ENCODE results near the gene ZMIZ2. TPM values are rescaled to one million over a fixed set of nuclear protein-coding genes. Genes with fewer than 3 reads are reported as not detected.
"Not testable (repeated sequence)": the region's sequence is repeated elsewhere in the genome, so short reads cannot be mapped to it uniquely, and the experiment has no call there.

Gene ZMIZ2
- 105 TPM in 2 replicates for total RNA-seq

- no peaks in the 10 kb centered on the region for H3K9me3 Mint-ChIP-seq
- peak within 1 kb of the TSS; percentile 94 for H3K27ac Mint-ChIP-seq
- peak; percentile 87 for DNase-seq (ENCODE audit: low spot score)
- peak within 1 kb of the TSS; percentile 85 for H3K4me3 Mint-ChIP-seq (ENCODE audit: low read depth)
- no peaks in the 10 kb centered on the region for H3K27me3 Mint-ChIP-seq (ENCODE audit: low read depth)
- peaks cover 20% of the 10 kb centered on the region for H3K36me3 Mint-ChIP-seq (ENCODE audit: low read depth)
- peaks cover 31% of the 10 kb centered on the region for H3K4me1 Mint-ChIP-seq (ENCODE audit: low read depth)
- intact Hi-C loops (cut with micrococcal nuclease) = loop anchor here (1.0 kb wide), 4 partner anchors 13 to 166 kb away; partner anchors contain the start of genes OGDH, PPIA and TMED4
These were observed at the start of gene ZMIZ2 for GRCh38 chr7:44748045-44748947. Gene ZMIZ2, plus strand, starts transcription at chr7:44748847. Its CDS starts 7,403 bp downstream, at chr7:44756250.

- DNase-seq (ENCODE audit: low spot score); H3K4me3 Mint-ChIP-seq (ENCODE audit: low read depth); H3K27ac Mint-ChIP-seq; H3K4me1 Mint-ChIP-seq (ENCODE audit: low read depth); H3K9me3 Mint-ChIP-seq; intact Hi-C loops (cut with micrococcal nuclease); H3K27me3 Mint-ChIP-seq (ENCODE audit: low read depth): not testable (repeated sequence)
- peaks cover 86% of the 10 kb centered on the region for H3K36me3 Mint-ChIP-seq (ENCODE audit: low read depth)
These were observed 49.0 kb upstream of the ZMIZ2 start for GRCh38 chr7:44699598-44699997.

GRCh38 chr7:44700322-44700721 lies 48.3 kb upstream of the ZMIZ2 start:
- H3K4me3 Mint-ChIP-seq (ENCODE audit: low read depth) = no peak overlapping the region
- no peak overlapping the region for H3K27ac Mint-ChIP-seq
- DNase-seq (ENCODE audit: low spot score) = no peak
- intact Hi-C loops (cut with micrococcal nuclease) = no loop called here
- H3K4me1 Mint-ChIP-seq (ENCODE audit: low read depth) = no peaks in the 10 kb centered on the region
- H3K27me3 Mint-ChIP-seq (ENCODE audit: low read depth) = no peaks in the 10 kb centered on the region
- H3K9me3 Mint-ChIP-seq = peaks cover 4% of the 10 kb centered on the region
- H3K36me3 Mint-ChIP-seq (ENCODE audit: low read depth) = peaks cover 85% of the 10 kb centered on the region

- DNase-seq (ENCODE audit: low spot score); intact Hi-C loops (cut with micrococcal nuclease); H3K27me3 Mint-ChIP-seq (ENCODE audit: low read depth); H3K4me1 Mint-ChIP-seq (ENCODE audit: low read depth); H3K27ac Mint-ChIP-seq; H3K4me3 Mint-ChIP-seq (ENCODE audit: low read depth); H3K9me3 Mint-ChIP-seq: not testable (repeated sequence)
- H3K36me3 Mint-ChIP-seq (ENCODE audit: low read depth) = peaks cover 73% of the 10 kb centered on the region
These were observed 45.3 kb upstream of the ZMIZ2 start for GRCh38 chr7:44703391-44703790.

- no peak overlapping the region for H3K27ac Mint-ChIP-seq
- no peaks in the 10 kb centered on the region for H3K4me1 Mint-ChIP-seq (ENCODE audit: low read depth)
- H3K9me3 Mint-ChIP-seq = no peaks in the 10 kb centered on the region
- DNase-seq (ENCODE audit: low spot score) = no peak
- intact Hi-C loops (cut with micrococcal nuclease) = no loop called here
- peaks cover 68% of the 10 kb centered on the region for H3K36me3 Mint-ChIP-seq (ENCODE audit: low read depth)
- H3K27me3 Mint-ChIP-seq (ENCODE audit: low read depth) = no peaks in the 10 kb centered on the region
- H3K4me3 Mint-ChIP-seq (ENCODE audit: low read depth) = no peak overlapping the region
These were observed 44.7 kb upstream of the ZMIZ2 start for GRCh38 chr7:44703921-44704320.

GRCh38 chr7:44705434-44705833 lies 43.2 kb upstream of the ZMIZ2 start:
- Mint-ChIP-seq H3K36me3 (ENCODE audit: low read depth) (peaks cover 66% of the 10 kb centered on the region), H3K4me3 (ENCODE audit: low read depth) (no peak overlapping the region), H3K9me3 (no peaks in the 10 kb centered on the region), H3K27me3 (ENCODE audit: low read depth) (no peaks in the 10 kb centered on the region), H3K27ac (no peak overlapping the region), H3K4me1 (ENCODE audit: low read depth) (no peaks in the 10 kb centered on the region)
- no peak for DNase-seq (ENCODE audit: low spot score)
- intact Hi-C loops (cut with micrococcal nuclease) = no loop called here

GRCh38 chr7:44706788-44707557 lies 41.7 kb upstream of the ZMIZ2 start:
- Mint-ChIP-seq H3K4me3 (ENCODE audit: low read depth) (no peak overlapping the region), H3K36me3 (ENCODE audit: low read depth) (peaks cover 54% of the 10 kb centered on the region), H3K4me1 (ENCODE audit: low read depth) (peaks cover under 1% of the 10 kb centered on the region), H3K27me3 (ENCODE audit: low read depth) (no peaks in the 10 kb centered on the region), H3K27ac (no peak overlapping the region), H3K9me3 (no peaks in the 10 kb centered on the region)
- intact Hi-C loops (cut with micrococcal nuclease) = no loop called here
- no peak for DNase-seq (ENCODE audit: low spot score)

GRCh38 chr7:44707558-44708230 lies 41.0 kb upstream of the ZMIZ2 start:
- peaks cover 2% of the 10 kb centered on the region for H3K4me1 Mint-ChIP-seq (ENCODE audit: low read depth)
- H3K36me3 Mint-ChIP-seq (ENCODE audit: low read depth) = peaks cover 50% of the 10 kb centered on the region
- H3K27ac Mint-ChIP-seq = no peak overlapping the region
- intact Hi-C loops (cut with micrococcal nuclease) = no loop called here
- no peaks in the 10 kb centered on the region for H3K27me3 Mint-ChIP-seq (ENCODE audit: low read depth)
- H3K9me3 Mint-ChIP-seq = no peaks in the 10 kb centered on the region
- no peak overlapping the region for H3K4me3 Mint-ChIP-seq (ENCODE audit: low read depth)
- DNase-seq (ENCODE audit: low spot score) = no peak

GRCh38 chr7:44709011-44709915 lies 39.4 kb upstream of the ZMIZ2 start:
- no peak overlapping the region for H3K27ac Mint-ChIP-seq
- no peaks in the 10 kb centered on the region for H3K27me3 Mint-ChIP-seq (ENCODE audit: low read depth)
- intact Hi-C loops (cut with micrococcal nuclease) = no loop called here
- H3K4me3 Mint-ChIP-seq (ENCODE audit: low read depth) = no peak overlapping the region
- H3K4me1 Mint-ChIP-seq (ENCODE audit: low read depth) = peaks cover 2% of the 10 kb centered on the region
- no peak for DNase-seq (ENCODE audit: low spot score)
- H3K36me3 Mint-ChIP-seq (ENCODE audit: low read depth) = peaks cover 41% of the 10 kb centered on the region
- no peaks in the 10 kb centered on the region for H3K9me3 Mint-ChIP-seq

- intact Hi-C loops (cut with micrococcal nuclease) = no loop called here
- H3K4me1 Mint-ChIP-seq (ENCODE audit: low read depth) = peaks cover 2% of the 10 kb centered on the region
- no peak overlapping the region for H3K27ac Mint-ChIP-seq
- no peak overlapping the region for H3K4me3 Mint-ChIP-seq (ENCODE audit: low read depth)
- H3K27me3 Mint-ChIP-seq (ENCODE audit: low read depth) = no peaks in the 10 kb centered on the region
- peaks cover 37% of the 10 kb centered on the region for H3K36me3 Mint-ChIP-seq (ENCODE audit: low read depth)
- no peaks in the 10 kb centered on the region for H3K9me3 Mint-ChIP-seq
- no peak for DNase-seq (ENCODE audit: low spot score)
These were observed 38.6 kb upstream of the ZMIZ2 start for GRCh38 chr7:44709945-44710596.

- H3K27me3 Mint-ChIP-seq (ENCODE audit: low read depth) = no peaks in the 10 kb centered on the region
- no peak overlapping the region for H3K4me3 Mint-ChIP-seq (ENCODE audit: low read depth)
- intact Hi-C loops (cut with micrococcal nuclease) = no loop called here
- H3K27ac Mint-ChIP-seq = no peak overlapping the region
- no peak for DNase-seq (ENCODE audit: low spot score)
- no peaks in the 10 kb centered on the region for H3K9me3 Mint-ChIP-seq
- H3K4me1 Mint-ChIP-seq (ENCODE audit: low read depth) = peaks cover 2% of the 10 kb centered on the region
- peaks cover 29% of the 10 kb centered on the region for H3K36me3 Mint-ChIP-seq (ENCODE audit: low read depth)
These were observed 37.1 kb upstream of the ZMIZ2 start for GRCh38 chr7:44711528-44711927.
